Adipocyte (in vitro differentiated cells): ENCODE measurements around the gene SNX33.

Experiments
- DNase-seq: peaks from one replicate; pipeline ENCODE4 v3.0.0-alpha.2; 2015; ENCODE audit warnings: low read depth
- H3K27me3 ChIP-seq: replicated peaks from 2 replicates; pipeline ENCODE4 v1.7.0; 2013; ENCODE audit warnings: mild to moderate bottlenecking, low read length, moderate library complexity; ENCODE audit not compliant: control insufficient read depth, insufficient read depth
- H3K36me3 ChIP-seq: 2 replicates; pipeline ENCODE4 v1.7.0; 2013; ENCODE audit warnings: low read length, mild to moderate bottlenecking, moderate library complexity; ENCODE audit not compliant: control insufficient read depth, insufficient read depth, severe bottlenecking
- H3K4me1 ChIP-seq: 2 replicates; pipeline ENCODE4 v1.7.0; 2013; ENCODE audit warnings: mild to moderate bottlenecking, low read length, moderate library complexity; ENCODE audit not compliant: control insufficient read depth, insufficient read depth
- H3K4me3 ChIP-seq: 2 replicates; pipeline ENCODE4 v1.7.0; 2013; ENCODE audit warnings: mild to moderate bottlenecking, low read length, moderate library complexity
- H3K9ac ChIP-seq: 2 replicates; pipeline ENCODE4 v1.7.0; 2013; ENCODE audit warnings: mild to moderate bottlenecking, low read length, moderate library complexity
- H3K9me3 ChIP-seq: 2 replicates; pipeline ENCODE4 v1.7.0; 2013; ENCODE audit warnings: mild to moderate bottlenecking, low read length, moderate library complexity; ENCODE audit not compliant: control insufficient read depth

SNX33 gene

GRCh38 chr15:75647370-75648155 is at the start of gene SNX33:
TSS of gene SNX33 (plus strand) at chr15:75647912. CDS start at chr15:75649103, 1,191 bp downstream.
- Histone ChIP-seq H3K4me1 (peaks cover 50% of the 10 kb centered on the region), H3K27me3 (no peaks in the 10 kb centered on the region), H3K4me3 (peak within 1 kb of the TSS; percentile 99), H3K9ac (peak within 1 kb of the TSS; percentile 100), H3K36me3 (peaks cover 18% of the 10 kb centered on the region), H3K9me3 (no peaks in the 10 kb centered on the region)
- peak; percentile 92 for DNase-seq

GRCh38 chr15:75598361-75598760 is 49.4 kb upstream of the SNX33 start:
- H3K4me3 ChIP-seq: no peak overlapping the region
- H3K9me3 ChIP-seq: no peaks in the 10 kb centered on the region
- no peaks in the 10 kb centered on the region for H3K27me3 ChIP-seq
- H3K9ac ChIP-seq: no peak overlapping the region
- no peak for DNase-seq
- H3K36me3 ChIP-seq: peaks cover 66% of the 10 kb centered on the region
- peaks cover 15% of the 10 kb centered on the region for H3K4me1 ChIP-seq

GRCh38 chr15:75599401-75599800 is 48.3 kb upstream of the SNX33 start:
- Histone ChIP-seq H3K27me3 (no peaks in the 10 kb centered on the region), H3K4me1 (peaks cover 15% of the 10 kb centered on the region), H3K9me3 (no peaks in the 10 kb centered on the region), H3K9ac (no peak overlapping the region), H3K4me3 (no peak overlapping the region), H3K36me3 (peaks cover 68% of the 10 kb centered on the region)
- DNase-seq: no peak

GRCh38 chr15:75606026-75606425 is 41.7 kb upstream of the SNX33 start:
- peaks cover 74% of the 10 kb centered on the region for H3K36me3 ChIP-seq
- H3K4me3 ChIP-seq: no peak overlapping the region
- no peak overlapping the region for H3K9ac ChIP-seq
- no peaks in the 10 kb centered on the region for H3K4me1 ChIP-seq
- no peaks in the 10 kb centered on the region for H3K9me3 ChIP-seq
- no peak for DNase-seq
- H3K27me3 ChIP-seq: no peaks in the 10 kb centered on the region

- H3K36me3 ChIP-seq: peaks cover 69% of the 10 kb centered on the region
- H3K9me3 ChIP-seq: no peaks in the 10 kb centered on the region
- no peak for DNase-seq
- H3K9ac ChIP-seq: no peak overlapping the region
- no peak overlapping the region for H3K4me3 ChIP-seq
- no peaks in the 10 kb centered on the region for H3K27me3 ChIP-seq
- no peaks in the 10 kb centered on the region for H3K4me1 ChIP-seq
Observed at GRCh38 chr15:75606711-75607699, 40.7 kb upstream of the SNX33 start.

- DNase-seq: no peak
- Histone ChIP-seq H3K27me3 (no peaks in the 10 kb centered on the region), H3K36me3 (peaks cover 63% of the 10 kb centered on the region), H3K9me3 (no peaks in the 10 kb centered on the region), H3K4me1 (peaks cover 36% of the 10 kb centered on the region), H3K9ac (no peak overlapping the region), H3K4me3 (no peak overlapping the region)
Observed at GRCh38 chr15:75616766-75617165, 30.9 kb upstream of the SNX33 start.

- H3K4me1 ChIP-seq: peaks cover 32% of the 10 kb centered on the region
- peak overlapping the region; percentile 88 for H3K9ac ChIP-seq
- peaks cover 39% of the 10 kb centered on the region for H3K36me3 ChIP-seq
- peak overlapping the region; percentile 77 for H3K4me3 ChIP-seq
- DNase-seq: peak; percentile 76
- no peaks in the 10 kb centered on the region for H3K9me3 ChIP-seq
- H3K27me3 ChIP-seq: no peaks in the 10 kb centered on the region
Observed at GRCh38 chr15:75620058-75620820, 27.5 kb upstream of the SNX33 start.

GRCh38 chr15:75620841-75621391 is 26.8 kb upstream of the SNX33 start:
- H3K4me1 ChIP-seq: peaks cover 33% of the 10 kb centered on the region
- H3K27me3 ChIP-seq: no peaks in the 10 kb centered on the region
- H3K9ac ChIP-seq: peak overlapping the region; percentile 88
- no peaks in the 10 kb centered on the region for H3K9me3 ChIP-seq
- peak; percentile 54 for DNase-seq
- peak overlapping the region; percentile 77 for H3K4me3 ChIP-seq
- peaks cover 34% of the 10 kb centered on the region for H3K36me3 ChIP-seq

GRCh38 chr15:75622505-75622904 is 25.2 kb upstream of the SNX33 start:
- peaks cover 41% of the 10 kb centered on the region for H3K4me1 ChIP-seq
- no peak overlapping the region for H3K4me3 ChIP-seq
- no peak overlapping the region for H3K9ac ChIP-seq
- H3K27me3 ChIP-seq: no peaks in the 10 kb centered on the region
- no peaks in the 10 kb centered on the region for H3K9me3 ChIP-seq
- peaks cover 20% of the 10 kb centered on the region for H3K36me3 ChIP-seq
- no peak for DNase-seq

- Histone ChIP-seq H3K27me3 (no peaks in the 10 kb centered on the region), H3K9ac (peak within 1 kb of the TSS; percentile 100), H3K9me3 (no peaks in the 10 kb centered on the region), H3K4me1 (peaks cover 16% of the 10 kb centered on the region), H3K4me3 (peak within 1 kb of the TSS; percentile 98), H3K36me3 (no peaks in the 10 kb centered on the region)
- peak; percentile 94 for DNase-seq
Observed at GRCh38 chr15:75625542-75626347, 22.0 kb upstream of the SNX33 start, which contains the start of gene SNUPN. TSS of gene SNUPN (minus strand) at chr15:75625725. CDS start at chr15:75621051, 4,674 bp downstream.
